Hepatocyte (in vitro differentiated cells): Measurements from ENCODE around the gene WDR46. TPM values are rescaled to one million over a fixed set of nuclear protein-coding genes. Genes with fewer than 3 reads are reported as not detected.
A peak's percentile ranks its signal among the peaks of the same experiment; 100 is the strongest.

Experiments
- DNase-seq: peaks from one replicate; pipeline ENCODE4 v3.0.0-alpha.2; 2016; ENCODE audit warnings: low spot score
- H2AFZ ChIP-seq: fragments of 200-600 bp; sonication (generic); 2 replicates; pipeline ENCODE4 v1.6.0; 2016; ENCODE audit warnings: antibody characterized with exemption, mild to moderate bottlenecking
- H3K27ac ChIP-seq: fragments of 200-600 bp; sonication (generic); 2 replicates; pipeline ENCODE4 v1.5.1; 2016; ENCODE audit warnings: mild to moderate bottlenecking
- H3K27me3 ChIP-seq: fragments of 200-600 bp; sonication (generic); 2 replicates; pipeline ENCODE4 v1.6.1; 2016
- H3K36me3 ChIP-seq: fragments of 200-600 bp; sonication (generic); replicated peaks from 2 replicates; pipeline ENCODE4 v1.5.1; 2016; ENCODE audit warnings: low read depth; ENCODE audit not compliant: insufficient read depth
- H3K4me1 ChIP-seq: fragments of 200-600 bp; sonication (generic); 2 replicates; pipeline ENCODE4 v1.5.1; 2016; ENCODE audit warnings: mild to moderate bottlenecking, moderate library complexity; ENCODE audit not compliant: insufficient read depth
- H3K4me2 ChIP-seq: fragments of 200-600 bp; sonication (generic); 2 replicates; pipeline ENCODE4 v1.6.0; 2016
- H3K4me3 ChIP-seq: fragments of 200-600 bp; sonication (generic); 2 replicates; pipeline ENCODE4 v1.5.1; 2016; ENCODE audit warnings: mild to moderate bottlenecking
- H3K79me2 ChIP-seq: fragments of 200-600 bp; sonication (generic); 2 replicates; pipeline ENCODE4 v1.6.0; 2017; ENCODE audit warnings: mild to moderate bottlenecking
- H3K9me2 ChIP-seq: fragments of 200-600 bp; sonication (generic); replicated peaks from 2 replicates; pipeline ENCODE4 v1.6.0; 2017; ENCODE audit warnings: mild to moderate bottlenecking; ENCODE audit not compliant: insufficient read depth
- H3K9me3 ChIP-seq: fragments of 200-600 bp; sonication (generic); 2 replicates; pipeline ENCODE4 v1.5.1; 2016; ENCODE audit warnings: low read depth, mild to moderate bottlenecking
- H4K20me1 ChIP-seq: fragments of 200-600 bp; sonication (generic); 2 replicates; pipeline ENCODE4 v1.6.0; 2016; ENCODE audit warnings: mild to moderate bottlenecking; ENCODE audit not compliant: insufficient read depth, poor library complexity, severe bottlenecking
- EZH2 ChIP-seq: fragments of 200-600 bp; sonication (generic); IDR thresholded peaks from 2 replicates; pipeline ENCODE4 v1.6.1; 2016; ENCODE audit warnings: antibody characterized with exemption, mild to moderate bottlenecking, borderline replicate concordance
- EZH2phosphoT487 ChIP-seq: fragments of 200-600 bp; sonication (generic); IDR thresholded peaks from one replicate; pipeline ENCODE4 v1.6.1; 2018; ENCODE audit warnings: antibody characterized with exemption, mild to moderate bottlenecking, low read depth, moderate library complexity; ENCODE audit not compliant: unreplicated experiment, severe bottlenecking
- WGBS: methylation state at CpG from one replicate; pipeline ENCODE4 v1.1.6; 2016; ENCODE audit warnings: low lambda C conversion rate; ENCODE audit errors: missing lambda C conversion rate; 5-methylcytosine and 5-hydroxymethylcytosine counted together
- polyA plus RNA-seq: library from polyadenylated mRNA; unstranded; fragments of >200 nt; fragmentation: Nextera tagmentation; extraction: Ambion mirVana; gene quantifications from 2 replicates; pipeline ENCODE4 v1.2.1, GENCODE V29; 2016
- total RNA-seq: library from RNA; depleted of rRNA; stranded (reverse); fragments of >200 nt; gene quantifications from 2 replicates; pipeline ENCODE4 v1.2.3, GENCODE V29; 2014
- TF ChIP-seq, protein P1 (sequence below): fragments of 200-600 bp; sonication (generic); IDR thresholded peaks from 2 replicates; pipeline ENCODE4 v1.5.1; 2016; ENCODE audit warnings: antibody characterized with exemption, mild to moderate bottlenecking; ENCODE audit not compliant: poor library complexity

Gene WDR46, protein sequence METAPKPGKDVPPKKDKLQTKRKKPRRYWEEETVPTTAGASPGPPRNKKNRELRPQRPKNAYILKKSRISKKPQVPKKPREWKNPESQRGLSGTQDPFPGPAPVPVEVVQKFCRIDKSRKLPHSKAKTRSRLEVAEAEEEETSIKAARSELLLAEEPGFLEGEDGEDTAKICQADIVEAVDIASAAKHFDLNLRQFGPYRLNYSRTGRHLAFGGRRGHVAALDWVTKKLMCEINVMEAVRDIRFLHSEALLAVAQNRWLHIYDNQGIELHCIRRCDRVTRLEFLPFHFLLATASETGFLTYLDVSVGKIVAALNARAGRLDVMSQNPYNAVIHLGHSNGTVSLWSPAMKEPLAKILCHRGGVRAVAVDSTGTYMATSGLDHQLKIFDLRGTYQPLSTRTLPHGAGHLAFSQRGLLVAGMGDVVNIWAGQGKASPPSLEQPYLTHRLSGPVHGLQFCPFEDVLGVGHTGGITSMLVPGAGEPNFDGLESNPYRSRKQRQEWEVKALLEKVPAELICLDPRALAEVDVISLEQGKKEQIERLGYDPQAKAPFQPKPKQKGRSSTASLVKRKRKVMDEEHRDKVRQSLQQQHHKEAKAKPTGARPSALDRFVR
- total RNA-seq (46.6 and 51.1 TPM in 2 replicates), polyA plus RNA-seq (70.1 and 84.2 TPM in 2 replicates)

DNA sequence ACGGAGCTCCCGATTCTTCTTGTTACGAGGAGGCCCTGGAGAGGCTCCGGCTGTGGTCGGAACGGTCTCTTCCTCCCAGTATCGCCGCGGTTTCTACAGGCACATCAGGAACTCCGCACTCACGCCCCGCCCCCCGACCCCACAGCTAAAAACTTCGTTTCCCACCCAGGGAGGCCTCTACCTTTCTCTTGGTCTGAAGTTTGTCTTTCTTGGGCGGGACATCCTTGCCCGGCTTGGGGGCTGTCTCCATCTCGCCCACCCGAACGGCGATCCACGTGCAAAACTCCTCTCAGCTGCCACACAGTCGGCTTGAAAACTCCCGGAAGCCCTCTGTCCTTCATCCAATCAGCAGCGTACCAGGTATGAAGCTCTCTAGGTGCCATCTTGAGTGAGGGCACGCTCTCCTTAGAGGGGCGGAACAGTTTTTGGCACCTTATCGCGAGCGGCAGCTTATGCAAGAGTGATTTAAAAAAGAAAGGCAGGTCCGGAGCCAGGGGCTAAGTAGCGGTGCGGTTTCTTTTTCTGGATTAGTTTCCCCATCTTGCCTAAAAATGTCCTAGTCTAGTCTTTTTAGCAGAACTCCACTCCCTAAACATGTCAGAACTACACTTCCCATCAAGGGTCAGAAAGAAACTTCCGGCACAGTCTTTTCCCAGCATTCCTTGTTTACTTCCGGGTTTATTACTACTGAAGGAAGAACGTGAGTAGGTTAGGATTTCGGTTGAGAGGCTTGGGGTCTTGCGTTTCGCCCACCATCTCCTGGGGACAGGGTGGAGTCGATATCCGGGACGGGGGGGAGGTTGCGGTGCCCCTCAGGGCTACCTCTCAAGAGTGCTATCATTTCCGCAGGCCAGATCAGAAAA lies at the start of gene WDR46, which contains the start of gene PFDN6:
Gene WDR46, minus strand, starts transcription at position 319 of the 863 bp plus-strand sequence. Its CDS starts 69 bp downstream, at position 250.
Gene PFDN6, plus strand, starts transcription at position 681 of the 863 bp plus-strand sequence. CDS start 256 bp downstream, outside the sequence.
- Histone ChIP-seq H3K4me3 (peak within 1 kb of the TSS; percentile 26), H3K9me2 (no peaks in the 10 kb centered on the region), H3K9me3 (no peaks in the 10 kb centered on the region), H3K4me1 (peaks cover 13% of the 10 kb centered on the region), H3K36me3 (no peaks in the 10 kb centered on the region), H4K20me1 (no peaks in the 10 kb centered on the region), H2AFZ (peak within 1 kb of the TSS; percentile 34), H3K27ac (peak within 1 kb of the TSS; percentile 54), H3K4me2 (peak within 1 kb of the TSS; percentile 88), H3K27me3 (no peaks in the 10 kb centered on the region), H3K79me2 (peaks cover 29% of the 10 kb centered on the region)
- TF ChIP-seq EZH2phosphoT487 (no peak), EZH2 (no peak)
- TF ChIP-seq, protein P1, sequence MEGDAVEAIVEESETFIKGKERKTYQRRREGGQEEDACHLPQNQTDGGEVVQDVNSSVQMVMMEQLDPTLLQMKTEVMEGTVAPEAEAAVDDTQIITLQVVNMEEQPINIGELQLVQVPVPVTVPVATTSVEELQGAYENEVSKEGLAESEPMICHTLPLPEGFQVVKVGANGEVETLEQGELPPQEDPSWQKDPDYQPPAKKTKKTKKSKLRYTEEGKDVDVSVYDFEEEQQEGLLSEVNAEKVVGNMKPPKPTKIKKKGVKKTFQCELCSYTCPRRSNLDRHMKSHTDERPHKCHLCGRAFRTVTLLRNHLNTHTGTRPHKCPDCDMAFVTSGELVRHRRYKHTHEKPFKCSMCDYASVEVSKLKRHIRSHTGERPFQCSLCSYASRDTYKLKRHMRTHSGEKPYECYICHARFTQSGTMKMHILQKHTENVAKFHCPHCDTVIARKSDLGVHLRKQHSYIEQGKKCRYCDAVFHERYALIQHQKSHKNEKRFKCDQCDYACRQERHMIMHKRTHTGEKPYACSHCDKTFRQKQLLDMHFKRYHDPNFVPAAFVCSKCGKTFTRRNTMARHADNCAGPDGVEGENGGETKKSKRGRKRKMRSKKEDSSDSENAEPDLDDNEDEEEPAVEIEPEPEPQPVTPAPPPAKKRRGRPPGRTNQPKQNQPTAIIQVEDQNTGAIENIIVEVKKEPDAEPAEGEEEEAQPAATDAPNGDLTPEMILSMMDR, result no peak
- peak; percentile 87 for DNase-seq
- WGBS, result 1% methylated on average over 42 of the region's 43 CpGs

DNA sequence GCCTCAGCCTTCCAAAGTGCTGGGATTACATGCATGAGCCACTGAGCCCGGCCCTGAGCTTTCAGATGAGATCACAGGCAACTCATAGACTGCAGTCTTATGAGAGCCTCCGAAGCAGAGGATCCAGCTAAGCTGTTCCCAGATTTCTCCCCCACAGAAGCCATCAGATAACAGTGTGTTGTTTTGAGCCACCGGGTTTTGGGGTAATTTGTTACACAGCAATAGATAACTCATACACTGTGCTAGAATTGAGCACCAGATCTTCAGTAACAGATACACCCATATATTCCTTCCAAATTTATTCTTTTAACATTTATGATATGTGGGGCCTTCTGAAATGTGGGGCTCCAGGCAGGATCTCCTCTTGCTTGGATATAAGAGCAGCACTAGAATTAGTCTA lies 47.5 kb upstream of the WDR46 start:
- H2AFZ ChIP-seq, result no peak overlapping the region
- H3K36me3 ChIP-seq, result no peaks in the 10 kb centered on the region
- H3K9me2 ChIP-seq, result no peaks in the 10 kb centered on the region
- no peaks in the 10 kb centered on the region for H3K27me3 ChIP-seq
- TF ChIP-seq, protein P1, result no peak
- TF ChIP-seq EZH2phosphoT487, result no peak
- no peak for TF ChIP-seq EZH2
- DNase-seq, result no peak
- 89% methylated on average over 3 of the region's 3 CpGs for WGBS
- H3K4me1 ChIP-seq, result no peaks in the 10 kb centered on the region
- H3K27ac ChIP-seq, result no peak overlapping the region
- H3K4me2 ChIP-seq, result no peak overlapping the region
- no peaks in the 10 kb centered on the region for H3K9me3 ChIP-seq
- no peaks in the 10 kb centered on the region for H3K79me2 ChIP-seq
- no peaks in the 10 kb centered on the region for H4K20me1 ChIP-seq
- H3K4me3 ChIP-seq, result no peak overlapping the region

DNA sequence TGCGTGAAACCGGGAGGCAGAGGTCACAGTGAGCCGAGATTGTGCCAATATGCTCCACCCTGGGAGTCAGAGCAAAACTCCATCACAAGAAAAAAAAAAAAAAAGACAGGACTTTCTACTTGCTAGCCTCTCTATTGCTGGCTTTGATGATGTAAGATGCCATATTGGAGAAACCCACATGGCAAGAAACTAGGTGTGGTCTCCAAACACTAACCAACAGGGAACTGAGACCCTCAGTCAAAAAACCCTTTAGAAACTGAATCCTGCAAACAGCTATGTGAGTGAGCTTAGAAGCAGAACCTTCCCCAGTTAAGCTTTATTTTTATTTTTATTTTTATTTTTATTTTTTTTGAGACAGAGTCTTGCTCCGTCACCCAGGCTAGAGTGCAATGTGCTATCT lies 46.9 kb upstream of the WDR46 start:
- H3K27ac ChIP-seq, result no peak overlapping the region
- no peak for DNase-seq
- H3K9me2 ChIP-seq, result no peaks in the 10 kb centered on the region
- H4K20me1 ChIP-seq, result no peaks in the 10 kb centered on the region
- H3K4me1 ChIP-seq, result no peaks in the 10 kb centered on the region
- H3K9me3 ChIP-seq, result no peaks in the 10 kb centered on the region
- H2AFZ ChIP-seq, result no peak overlapping the region
- no peak overlapping the region for H3K4me3 ChIP-seq
- H3K36me3 ChIP-seq, result no peaks in the 10 kb centered on the region
- TF ChIP-seq, protein P1, result no peak
- TF ChIP-seq EZH2phosphoT487 (no peak), EZH2 (no peak)
- WGBS, result 83% methylated on average over 4 of the region's 4 CpGs
- no peaks in the 10 kb centered on the region for H3K27me3 ChIP-seq
- H3K4me2 ChIP-seq, result no peak overlapping the region
- no peaks in the 10 kb centered on the region for H3K79me2 ChIP-seq
